Left colon (tissue), 2 donors: ENCODE data around the gene PTPRG. TPM values are rescaled to one million over a fixed set of nuclear protein-coding genes. Genes with fewer than 3 reads are reported as not detected.

Experiments
- ATAC-seq: fragments of 200-7000 bp; cut with Tn5 transposase; one replicate; pipeline ENCODE4 v1.9.1; 2020; ENCODE audit warnings: mild to moderate bottlenecking, moderate library complexity
- DNase-seq, 2 donors: peaks; one replicate each; pipeline ENCODE4 v3.0.0-alpha.2; 2020
- intact Hi-C, 2 donors: fragments of 100-400 bp; cut with DNase I in 1 of 2; cut with micrococcal nuclease in 1 of 2; formaldehyde crosslinking; loops; one replicate each; pipeline versions ENCODE4 v1.11.2 to v1.14.0; 2022; cut with DNase I, micrococcal nuclease
- total RNA-seq, 2 donors: library from RNA; stranded (reverse); fragmentation: NEBNext Ultra II Directional; extraction: Animal tissue kit (Norgen Biotek cat#: 25700); gene quantifications; one replicate each; pipeline ENCODE4 v1.2.1, GENCODE V29; 2021
- donor health status: DM: no; HTN: no; CAD: no.
- donor health status: DM: yes; HTN: yes; CAD: no.

Gene PTPRG
- total RNA-seq, 2 donors from 2014 or later, result 26.0 to 33.4 TPM

DNA sequence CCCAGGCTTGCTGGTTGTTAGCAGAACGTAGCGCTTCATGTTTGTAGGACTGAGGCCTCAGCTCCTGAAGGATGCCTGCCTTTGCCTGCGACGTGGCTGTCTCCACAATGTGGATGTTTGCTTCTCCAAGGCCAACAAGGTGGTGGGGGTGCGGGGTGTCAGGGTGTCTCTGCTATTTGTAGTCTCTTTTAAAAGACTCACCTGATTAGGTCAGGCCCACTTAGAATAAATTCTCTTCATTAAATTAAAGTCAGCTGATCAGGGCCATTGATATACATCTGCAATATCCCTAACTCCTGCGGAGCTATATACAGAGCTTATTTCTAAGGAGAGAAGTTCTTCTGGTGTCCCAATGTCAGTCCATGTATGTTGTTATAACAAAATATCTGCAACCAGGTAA is 44.8 kb downstream of the PTPRG start:
- intact Hi-C loops, result no loop called here
- ATAC-seq (no peak), DNase-seq (no peak)

DNA sequence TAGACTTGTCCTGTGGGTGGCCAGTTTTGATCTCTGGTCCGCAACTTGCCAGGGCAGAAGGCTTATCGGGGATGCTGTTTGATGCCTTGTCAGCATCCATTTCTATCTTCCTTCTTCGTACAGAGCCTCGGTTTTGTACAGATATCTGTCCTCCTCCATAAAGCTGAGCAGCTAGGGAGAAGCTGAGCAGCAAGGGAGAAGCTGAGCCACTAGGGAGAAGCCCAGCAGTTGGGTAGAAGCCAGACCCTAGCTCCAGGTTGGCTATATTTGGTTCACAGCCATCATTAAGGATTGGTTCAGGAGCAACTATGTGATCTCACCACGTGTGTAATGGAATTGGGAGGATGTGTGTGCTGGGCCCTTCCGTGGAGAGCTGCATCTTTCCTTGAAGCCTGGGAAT is 46.7 kb downstream of the PTPRG start:
- ATAC-seq (no peak), DNase-seq (no peak)
- intact Hi-C loops, result no loop called here

DNA sequence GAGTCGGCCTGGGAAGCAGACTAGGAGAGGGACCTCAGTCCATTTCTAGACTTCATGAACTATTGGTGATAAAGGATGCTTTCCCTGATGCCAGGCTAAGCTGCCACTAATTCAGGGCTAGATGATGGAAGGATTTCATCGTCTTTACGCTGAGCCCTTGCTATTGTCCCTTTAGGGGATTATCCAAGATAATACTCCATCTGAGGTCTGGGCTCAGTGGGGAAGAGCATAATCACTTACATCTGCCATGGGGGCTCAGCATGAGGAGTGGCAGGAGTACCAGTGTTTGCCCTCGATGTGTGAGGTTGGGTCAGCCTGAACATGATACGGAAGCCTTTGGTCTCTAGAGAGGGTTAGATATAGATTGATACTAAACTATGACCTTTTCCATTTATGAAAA is 47.3 kb downstream of the PTPRG start:
- intact Hi-C loops, result no loop called here
- no peak for DNase-seq
- ATAC-seq, result no peak

DNA sequence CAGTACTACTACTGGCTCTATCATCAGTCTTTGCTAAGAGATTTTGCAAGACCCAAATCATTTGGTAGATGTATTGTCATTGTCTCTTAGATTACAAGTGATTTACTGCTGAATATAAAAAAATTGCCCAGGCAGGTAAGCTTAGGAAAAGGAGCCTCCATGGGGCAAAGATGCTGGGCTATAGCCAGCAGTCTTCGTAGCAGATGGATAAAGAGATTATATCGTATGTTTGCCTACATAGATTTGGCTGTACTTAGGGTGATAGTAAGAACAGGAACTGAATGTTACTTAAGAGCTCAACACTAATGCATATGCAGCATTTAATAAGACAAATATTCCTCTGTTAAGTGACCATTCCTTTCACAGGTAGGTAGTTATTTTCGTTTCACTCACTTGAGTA is 48.9 kb downstream of the PTPRG start:
- DNase-seq (no peak), ATAC-seq (no peak)
- intact Hi-C loops, result no loop called here

DNA sequence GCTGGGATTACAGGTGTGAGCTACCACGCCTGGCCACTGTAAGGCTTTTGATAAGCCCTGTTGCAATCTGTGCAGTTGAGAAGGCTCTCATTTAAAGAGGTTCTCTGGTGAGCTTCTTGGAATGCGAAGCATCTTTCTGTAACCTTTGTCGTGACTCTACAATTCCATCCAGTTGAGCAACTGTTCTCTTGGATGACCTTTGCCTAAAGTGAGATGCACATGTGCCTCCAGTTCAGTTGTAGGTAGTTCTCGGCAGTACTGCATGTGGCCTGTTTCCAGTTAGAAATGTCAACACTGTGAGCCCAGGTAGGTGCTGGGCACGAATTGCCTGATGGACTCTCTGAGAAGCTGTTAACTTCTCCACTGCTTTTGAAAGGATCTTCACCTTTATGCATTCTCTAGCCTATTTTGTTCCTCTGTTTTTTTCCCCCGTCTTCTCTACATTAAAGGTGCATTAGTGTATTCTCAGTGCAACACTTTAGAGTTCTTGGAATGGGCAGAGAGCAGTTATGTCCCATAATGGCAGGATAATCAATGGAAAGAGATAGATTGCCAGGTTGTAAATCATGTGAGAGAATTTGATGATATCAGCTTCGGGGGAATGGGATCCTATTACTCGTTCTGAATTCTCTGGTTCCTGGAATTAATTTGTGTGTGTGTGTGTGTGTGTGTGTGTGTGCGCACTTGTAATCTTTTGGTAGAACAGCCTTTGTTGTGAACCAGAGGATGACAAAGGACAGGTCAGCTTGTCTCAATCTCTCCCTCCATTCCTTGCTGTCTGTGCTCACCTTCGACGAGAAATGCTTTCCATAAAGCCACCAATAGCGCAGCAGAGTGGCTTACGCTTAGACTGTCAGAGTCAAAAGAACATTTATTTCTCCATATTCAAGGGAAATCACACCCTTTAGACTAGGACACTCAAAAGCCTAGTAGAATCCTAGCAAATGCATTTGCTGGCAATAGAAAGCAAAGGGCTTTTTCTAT is 51.1 kb downstream of the PTPRG start:
- DNase-seq (no peak), ATAC-seq (no peak)
- intact Hi-C loops, result no loop called here

DNA sequence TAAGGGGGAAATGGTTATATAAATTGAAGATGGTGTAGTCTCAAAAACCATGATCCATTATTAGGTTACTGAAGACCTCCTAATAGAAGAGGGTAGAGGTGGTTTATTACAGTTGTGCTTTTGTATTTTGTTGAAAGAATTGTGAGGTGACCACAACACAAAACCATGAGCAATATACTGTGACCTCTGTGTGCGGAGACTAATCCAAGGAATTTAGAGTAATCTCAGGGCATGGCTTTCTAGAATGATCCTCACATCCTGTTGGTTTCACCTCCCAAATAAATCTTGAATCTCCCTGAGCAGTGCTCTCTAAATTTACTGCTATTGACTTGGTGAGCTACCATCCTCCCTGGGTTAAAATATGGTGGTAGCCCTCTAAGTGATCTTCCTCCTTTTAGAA is 52.3 kb downstream of the PTPRG start:
- intact Hi-C loops, result no loop called here
- ATAC-seq (no peak), DNase-seq (no peak)

DNA sequence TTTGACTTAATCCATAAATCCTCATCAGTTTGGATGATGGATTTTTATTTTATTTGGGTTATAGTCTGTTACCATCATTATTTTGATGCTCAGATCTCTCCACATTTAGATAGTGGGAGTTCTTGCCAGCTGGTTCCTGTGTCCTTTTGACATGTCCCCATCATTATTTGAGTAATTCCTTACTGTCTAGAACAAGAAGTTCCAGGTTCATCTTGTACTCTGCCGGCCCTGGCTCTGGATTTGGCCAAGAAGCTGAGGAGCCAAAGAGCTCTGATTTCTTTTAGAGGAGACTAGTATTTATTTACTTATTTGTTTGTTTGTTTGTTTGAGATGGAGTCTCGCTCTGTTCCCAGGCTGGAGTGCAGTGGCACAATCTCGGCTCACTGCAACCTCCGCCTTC is 54.3 kb downstream of the PTPRG start:
- DNase-seq, result no peak
- intact Hi-C loops, result no loop called here
- ATAC-seq, result no peak

DNA sequence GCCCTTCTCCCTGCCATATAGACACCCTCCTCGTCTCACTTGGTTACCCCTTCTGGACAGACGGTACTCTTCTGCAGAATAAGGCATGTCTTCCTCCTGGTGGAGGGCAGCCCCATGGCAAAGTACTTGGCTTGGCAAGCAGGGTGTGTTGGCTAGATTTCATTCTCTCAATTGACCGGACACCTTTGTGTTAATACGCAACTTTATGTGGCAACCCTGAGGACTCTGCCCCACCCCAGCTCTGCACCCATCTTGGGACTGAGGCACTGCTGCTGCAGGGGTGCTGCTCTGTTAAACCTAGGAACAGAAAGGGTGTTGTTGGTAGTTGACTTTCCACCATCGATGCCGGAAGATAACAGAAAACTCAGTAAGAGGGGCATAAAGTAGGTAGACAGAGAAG is 55.2 kb downstream of the PTPRG start:
- intact Hi-C loops, result no loop called here
- no peak for DNase-seq
- ATAC-seq, result peak; percentile 24

DNA sequence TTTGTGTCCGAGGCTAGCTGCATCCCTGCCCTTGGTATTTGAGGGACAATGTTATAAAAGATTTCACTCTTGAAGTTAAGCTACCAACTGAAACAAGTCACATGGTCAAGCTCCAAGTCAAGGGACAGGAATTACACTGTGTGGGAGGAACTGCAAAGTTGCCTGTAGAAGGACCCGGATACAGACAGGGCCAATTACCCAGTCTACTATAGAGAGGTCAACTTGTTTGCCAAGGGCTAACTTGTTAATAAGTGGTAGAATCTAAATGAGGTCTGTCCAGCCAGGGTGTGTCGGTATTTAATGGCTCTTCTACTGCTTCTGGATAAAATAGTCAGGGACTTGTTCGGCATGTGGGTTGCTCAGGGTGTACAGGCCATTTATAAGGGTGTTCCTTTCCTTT is 55.7 kb downstream of the PTPRG start:
- ATAC-seq (peak; percentile 95), DNase-seq (no peak)
- intact Hi-C loops, result no loop called here

DNA sequence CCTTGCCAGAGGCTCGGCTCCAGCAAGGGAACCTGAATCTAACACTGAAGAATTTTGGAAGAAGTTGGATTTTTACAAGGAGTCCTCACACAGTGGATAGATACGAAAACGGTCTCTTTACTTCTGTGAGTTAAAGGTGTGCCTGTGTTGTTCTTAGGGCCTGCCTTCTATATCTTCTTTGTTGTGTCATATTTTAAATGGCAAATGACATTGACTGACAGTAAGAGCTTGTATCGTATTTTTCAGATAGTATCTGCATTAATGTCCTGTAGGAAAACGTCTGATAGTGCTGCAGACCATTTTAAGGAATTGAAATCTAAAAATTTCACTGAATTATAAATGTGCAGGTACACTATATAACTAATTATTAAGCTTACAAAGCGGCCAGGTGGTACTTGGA is 56.3 kb downstream of the PTPRG start:
- peak; percentile 16 for ATAC-seq
- intact Hi-C loops, result no loop called here

DNA sequence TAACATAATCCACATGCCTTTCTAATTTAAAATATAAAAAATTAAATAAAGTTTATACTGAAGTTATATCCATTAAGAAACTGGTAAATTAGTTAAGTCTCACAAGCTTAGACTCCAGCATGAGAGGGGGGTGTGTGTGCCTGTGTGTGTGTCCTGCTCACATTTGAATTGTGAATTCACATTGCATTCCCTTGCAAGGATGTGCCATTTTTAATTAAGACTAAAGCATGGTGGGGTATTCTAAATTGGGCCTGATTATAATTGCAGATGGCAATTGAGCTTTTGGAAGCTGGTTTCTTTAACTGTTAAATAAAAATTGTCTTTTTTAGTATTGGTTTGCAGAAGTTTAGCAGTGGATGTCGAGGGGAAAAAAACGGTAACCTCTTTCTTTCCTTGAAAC is 56.9 kb downstream of the PTPRG start:
- ATAC-seq, result no peak

More for the DNA sequence above, 56.3 kb downstream of the PTPRG start:
- DNase-seq, result no peak

DNA sequence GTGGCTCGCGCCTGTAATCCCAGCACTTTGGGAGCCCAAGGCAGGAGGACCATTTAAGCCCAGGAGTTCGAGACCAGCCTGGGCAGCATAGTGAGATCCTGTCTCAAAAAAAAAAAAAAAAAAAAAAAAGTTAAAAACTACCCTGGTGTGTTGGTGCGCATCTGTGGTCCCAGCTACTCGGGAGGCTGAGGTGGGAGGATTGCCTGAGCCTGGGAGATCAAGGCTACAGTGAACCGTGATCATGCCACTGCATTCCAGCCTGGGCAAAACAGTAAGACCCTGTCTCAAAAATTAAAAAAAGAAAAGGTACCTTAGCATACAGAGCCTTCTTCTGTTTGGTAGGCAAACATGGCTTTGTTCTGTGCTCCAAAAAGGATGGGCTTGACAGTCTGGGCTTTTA is 57.5 kb downstream of the PTPRG start:
- no peak for ATAC-seq
- intact Hi-C loops, result no loop called here
- no peak for DNase-seq

More for the DNA sequence above, 56.9 kb downstream of the PTPRG start:
- intact Hi-C loops, result no loop called here
- no peak for DNase-seq

DNA sequence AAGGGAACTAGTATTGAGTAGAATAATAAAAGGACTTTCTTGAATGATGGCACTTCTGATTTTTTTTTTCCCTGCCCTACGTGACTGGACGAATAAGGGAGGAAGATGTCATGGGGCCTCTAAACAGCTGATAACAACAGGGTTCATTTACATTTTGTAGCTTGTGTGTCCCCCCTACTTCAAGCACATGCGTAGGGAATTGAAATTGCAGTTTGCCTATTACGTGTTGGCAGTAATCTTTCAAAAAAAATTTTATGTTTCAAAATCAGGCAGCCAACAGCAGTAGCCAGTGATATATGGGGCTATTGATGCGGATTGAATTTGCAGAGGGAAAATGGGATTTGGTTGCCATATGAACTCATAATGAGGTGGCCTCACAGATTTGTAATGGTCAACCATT is 58.7 kb downstream of the PTPRG start:
- intact Hi-C loops, result no loop called here
- no peak for ATAC-seq
- no peak for DNase-seq

DNA sequence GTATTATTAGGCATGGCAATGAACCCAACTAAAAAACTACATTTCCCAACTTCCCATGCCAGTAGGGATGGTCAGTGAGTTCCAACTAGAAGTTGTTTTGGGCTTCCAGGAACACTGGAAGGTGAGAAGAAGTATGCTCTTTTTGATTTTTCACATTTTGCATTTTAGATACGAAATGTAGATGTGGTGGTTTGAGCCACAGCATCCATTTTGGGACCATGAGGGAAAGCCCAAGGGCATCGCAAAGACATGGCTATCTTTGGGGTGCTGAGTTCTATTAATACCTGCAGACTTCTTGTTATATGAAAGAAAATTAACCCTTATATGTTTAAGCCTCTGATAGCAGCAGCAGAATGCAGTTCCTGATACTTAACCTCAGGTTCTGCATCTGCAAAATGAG is 62.9 kb downstream of the PTPRG start:
- intact Hi-C loops, result no loop called here
- ATAC-seq, result no peak
- no peak for DNase-seq

DNA sequence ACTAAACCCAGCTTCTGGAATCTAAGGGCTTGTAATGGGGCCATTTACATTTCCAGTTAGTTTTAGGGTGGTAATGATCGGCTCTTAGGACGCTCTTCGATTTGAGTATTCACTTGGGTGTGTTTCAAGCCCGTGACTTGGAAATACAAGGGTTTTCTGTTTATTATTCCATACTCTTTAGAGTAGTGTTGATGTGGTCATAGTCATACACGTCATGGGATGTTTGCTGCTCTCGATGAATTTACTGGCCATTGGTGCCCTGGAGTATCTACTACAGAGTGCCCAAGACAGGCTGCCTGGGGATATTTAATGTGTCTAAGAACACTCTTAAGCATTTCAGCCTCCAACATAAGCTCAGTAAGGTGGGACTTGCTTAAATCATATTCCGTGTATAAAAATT is 64.1 kb downstream of the PTPRG start:
- no peak for DNase-seq
- intact Hi-C loops, result no loop called here
- no peak for ATAC-seq

DNA sequence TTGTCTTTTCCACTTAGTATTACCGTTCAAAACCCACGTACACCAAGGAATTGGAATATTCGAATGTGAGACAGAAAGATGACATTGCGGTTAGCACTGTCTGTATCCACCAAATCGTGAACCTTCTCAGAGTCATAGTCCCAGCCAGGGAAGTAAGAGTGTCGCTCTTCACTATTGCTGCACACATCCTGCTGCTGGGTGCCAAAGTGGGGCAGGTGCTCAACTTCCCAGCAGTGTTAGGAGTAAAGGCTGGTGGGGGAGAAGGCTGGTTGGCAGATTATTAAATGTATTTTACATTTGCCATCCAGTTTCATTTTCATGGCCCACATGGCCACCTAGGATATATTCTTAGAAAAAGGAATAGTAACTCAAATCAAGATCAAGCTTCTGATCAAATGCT is 65.1 kb downstream of the PTPRG start:
- ATAC-seq, result no peak
- intact Hi-C loops, result no loop called here
- no peak for DNase-seq

DNA sequence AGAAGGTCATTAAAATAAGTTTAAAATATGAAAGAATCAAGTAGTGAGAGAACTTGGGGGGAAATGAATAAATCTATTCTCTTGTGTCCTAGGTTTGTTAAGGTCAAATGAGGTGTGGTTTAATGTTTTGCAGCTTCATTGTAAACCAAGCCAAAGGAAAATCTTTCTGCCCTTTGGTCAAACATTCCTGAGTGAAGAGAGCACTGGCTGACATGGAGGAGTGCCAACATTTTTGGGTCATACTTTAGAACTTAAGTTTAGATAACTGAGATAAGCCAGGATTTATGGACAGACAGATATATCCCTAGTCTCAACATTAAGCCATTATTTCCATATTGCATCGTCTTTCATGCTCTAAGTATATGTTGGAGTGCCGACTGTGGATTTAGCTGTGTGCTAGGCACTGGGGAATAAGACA is 66.4 kb downstream of the PTPRG start:
- intact Hi-C loops, result no loop called here
- DNase-seq (peak in 1 of 2 donors; percentile 21), ATAC-seq (peak; percentile 92)

DNA sequence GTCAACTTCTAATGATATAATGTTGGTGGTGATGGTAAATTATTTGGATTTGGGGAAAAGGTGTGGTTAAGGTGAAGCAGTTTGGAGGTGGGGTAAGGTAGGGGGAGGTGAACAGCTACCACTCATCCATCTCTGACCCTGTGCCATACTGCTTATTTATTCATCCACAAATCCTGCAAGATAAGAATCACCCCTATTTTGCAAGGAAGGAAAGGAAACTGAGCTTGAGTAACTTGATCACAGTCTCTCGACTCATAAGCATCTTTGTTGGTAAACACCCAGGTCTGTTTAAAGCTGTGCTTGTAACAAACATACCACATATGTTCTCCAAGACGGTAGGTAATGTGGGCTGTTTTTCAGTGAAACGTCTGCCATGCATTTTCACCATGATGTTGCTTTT is 67.3 kb downstream of the PTPRG start:
- DNase-seq (no peak), ATAC-seq (no peak)
- intact Hi-C loops, result no loop called here

DNA sequence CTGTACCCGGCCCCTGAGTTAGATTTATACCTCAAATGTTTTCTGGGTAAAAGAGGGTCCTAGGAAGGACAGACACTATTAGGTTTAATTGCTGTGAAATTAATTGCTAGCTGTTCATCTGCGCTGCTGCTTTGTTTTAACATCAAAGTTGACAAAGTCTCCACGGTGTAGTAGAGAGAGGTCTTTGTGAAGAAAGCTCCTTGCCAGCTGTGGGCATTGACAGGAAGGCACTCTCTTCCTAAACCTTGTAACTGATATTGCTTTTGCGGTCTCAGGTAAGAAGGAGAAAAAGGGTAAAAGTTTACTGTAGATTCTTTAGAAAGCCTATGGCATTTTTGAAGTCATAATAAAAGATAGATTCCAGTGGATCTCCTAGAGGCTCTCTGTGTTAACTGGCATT is 68.1 kb downstream of the PTPRG start:
- ATAC-seq, result no peak
- no peak for DNase-seq
- intact Hi-C loops, result no loop called here

DNA sequence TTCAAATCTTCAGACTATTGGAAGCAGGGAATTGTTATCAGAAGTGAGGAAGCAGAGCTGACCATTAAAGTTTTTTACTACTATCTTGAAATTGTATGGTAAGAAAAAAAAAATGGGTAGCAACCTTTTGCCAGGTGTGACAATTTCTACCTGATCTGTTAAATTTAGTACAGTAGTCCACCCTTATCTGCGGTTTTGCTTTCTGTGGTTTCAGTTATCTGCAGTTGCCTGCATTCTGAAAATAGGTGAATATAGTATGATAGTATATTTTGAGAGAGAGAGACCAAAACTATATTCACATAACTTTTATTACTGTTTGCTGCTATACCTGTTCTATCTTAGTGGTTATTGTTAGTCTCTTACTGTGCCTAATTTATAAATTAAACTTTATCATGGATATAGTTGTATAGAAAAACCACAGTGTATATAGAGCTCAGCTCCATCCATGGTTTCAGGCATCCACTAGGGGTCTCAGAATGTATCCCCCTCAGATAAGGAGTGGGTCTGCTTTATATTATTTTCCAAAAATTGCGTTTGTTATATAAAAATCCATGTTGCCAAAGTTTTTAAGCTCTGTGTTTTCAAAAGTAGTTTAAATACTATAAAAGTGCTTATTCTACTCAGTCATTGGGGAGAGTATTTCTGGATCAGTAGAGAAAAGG is 69.9 kb downstream of the PTPRG start:
- intact Hi-C loops, result no loop called here
- DNase-seq, result no peak
- no peak for ATAC-seq
